COR-L47 (cell line): Measurements from ENCODE around the gene FOXN3.

Experiments
- DNase-seq: peaks from one replicate; lab custom pipeline; 2025; lab: John Stamatoyannopoulos, UW

FOXN3 gene

DNA sequence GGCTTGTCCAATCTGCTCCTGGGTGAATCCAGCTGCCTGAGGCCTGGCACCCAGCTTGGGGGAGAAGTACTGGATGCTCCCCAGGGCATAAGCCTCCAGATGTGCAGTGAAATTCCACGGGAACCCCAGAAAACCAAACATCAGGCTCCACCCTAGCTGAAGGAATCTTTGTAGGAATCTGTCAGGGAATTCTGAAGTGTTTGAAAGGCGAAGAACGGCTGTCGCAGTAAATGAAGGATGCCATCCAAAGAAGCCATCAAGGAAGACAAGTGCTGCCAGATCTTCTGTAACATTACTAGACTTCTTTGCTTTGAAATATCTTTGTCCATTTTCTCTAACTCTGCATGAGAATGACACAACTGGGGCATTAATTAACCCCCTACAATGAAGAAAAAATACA lies 219.4 kb downstream of the FOXN3 start:
- DNase-seq = no peak

DNA sequence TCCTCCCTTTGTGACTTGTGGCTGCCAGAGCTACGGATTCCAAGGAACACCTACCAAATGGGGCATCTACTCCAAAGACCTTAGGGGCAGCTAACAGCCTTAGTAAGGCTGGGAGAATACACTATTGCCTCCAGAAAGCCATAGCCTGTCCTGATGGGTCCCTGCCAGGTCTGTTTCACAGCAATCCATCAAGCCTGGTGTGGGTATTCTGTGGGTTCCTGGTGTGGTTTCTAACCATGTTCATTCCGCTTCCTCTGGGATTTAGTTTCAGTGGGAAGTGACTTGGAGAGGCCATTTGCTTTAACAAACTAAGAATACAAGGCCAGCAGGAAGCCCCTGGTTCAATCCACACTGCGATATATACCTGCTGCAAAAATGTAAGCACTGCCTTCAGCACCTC lies 220.5 kb downstream of the FOXN3 start:
- no peak for DNase-seq

DNA sequence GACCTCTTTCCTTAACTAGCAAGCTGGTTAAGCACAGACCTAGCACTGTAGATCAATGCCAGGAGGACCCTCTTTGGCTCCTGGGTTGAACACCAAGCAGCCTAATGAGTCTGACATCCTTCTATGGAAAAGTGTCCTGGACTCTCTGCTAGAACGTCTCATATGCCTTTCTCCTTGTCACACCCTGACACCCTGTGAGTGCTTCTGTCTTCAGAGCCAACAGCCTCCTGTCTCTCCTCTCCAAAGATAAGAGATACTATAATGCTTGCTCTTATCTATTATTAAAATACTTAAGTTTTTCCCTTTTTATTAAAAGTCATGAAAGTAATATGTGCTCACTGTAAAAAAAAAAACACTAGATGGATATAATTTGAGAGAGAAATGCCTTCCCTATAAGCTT lies 222.7 kb downstream of the FOXN3 start:
- DNase-seq = no peak

DNA sequence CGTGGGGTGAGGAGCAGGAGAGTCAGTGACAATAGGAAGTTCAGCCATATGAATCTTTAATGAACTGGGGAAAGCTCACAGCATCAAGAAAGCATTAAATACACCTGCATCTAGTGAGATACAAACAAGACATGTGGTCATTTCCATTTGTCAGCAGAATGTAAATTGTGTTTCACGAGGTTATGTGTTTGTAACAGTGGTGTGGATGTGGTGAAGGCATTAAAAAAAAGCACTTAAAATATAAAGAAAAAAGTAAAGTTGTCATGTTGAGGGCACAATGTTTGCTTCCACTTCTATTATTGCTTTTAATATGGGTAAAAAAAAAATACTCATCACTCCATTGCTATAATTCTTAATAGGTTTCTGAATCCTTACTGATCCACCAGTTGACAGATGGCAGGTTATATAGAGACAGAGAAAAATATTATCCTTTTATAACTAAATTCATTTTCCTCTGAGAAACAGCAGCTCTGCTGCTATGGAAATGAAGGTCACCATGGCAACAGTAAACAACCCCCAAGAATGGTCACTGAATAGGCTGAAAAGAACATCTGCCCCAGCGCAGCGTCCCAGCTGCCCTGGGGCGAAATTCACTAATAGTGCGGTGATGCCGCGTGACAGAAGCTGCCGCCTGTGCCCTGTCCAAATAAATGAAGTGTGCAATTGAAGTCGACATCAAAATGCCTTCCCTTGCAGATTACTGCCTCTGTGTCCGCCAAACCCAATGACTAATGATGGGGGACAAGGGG lies 226.1 kb downstream of the FOXN3 start:
- peak; percentile 94 for DNase-seq

DNA sequence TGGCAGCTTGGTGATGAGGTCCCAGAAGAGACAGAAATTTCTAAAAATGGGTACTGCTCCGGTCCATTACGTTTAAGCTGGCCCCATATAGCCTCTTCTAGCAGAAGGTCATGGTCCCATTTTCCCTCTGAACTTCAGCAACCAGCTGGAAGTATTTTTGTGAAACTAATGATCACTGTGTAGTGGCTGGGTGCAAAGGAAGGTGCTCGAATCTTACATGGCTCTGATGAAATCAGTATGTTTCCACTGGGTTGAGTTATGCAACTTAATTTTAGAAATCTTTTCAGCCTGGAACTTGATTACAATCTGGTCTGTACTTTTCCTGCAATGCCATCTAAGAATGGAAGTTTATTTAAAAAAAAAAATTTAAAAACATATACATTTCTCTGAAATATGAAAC lies 228.5 kb downstream of the FOXN3 start:
- DNase-seq = no peak

DNA sequence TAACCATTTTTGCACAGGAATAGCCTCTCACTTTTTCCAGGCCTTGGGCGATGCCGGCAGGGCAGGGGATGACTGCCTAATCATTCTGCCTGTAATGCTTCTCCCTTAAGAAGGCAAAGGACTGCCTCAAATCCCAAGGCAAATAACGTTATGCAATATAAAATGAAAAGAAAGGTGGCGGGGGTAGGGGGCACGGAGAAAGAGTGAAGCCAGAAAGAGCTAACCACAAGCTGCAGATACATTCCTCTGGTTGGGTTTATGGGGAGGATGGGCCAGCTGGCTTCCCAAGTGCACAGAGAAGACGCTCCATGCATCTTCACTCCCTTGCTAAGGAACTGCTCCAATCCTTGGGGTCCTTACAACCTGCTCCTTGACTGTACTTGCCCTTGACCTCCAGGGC lies 229.5 kb downstream of the FOXN3 start:
- no peak for DNase-seq

DNA sequence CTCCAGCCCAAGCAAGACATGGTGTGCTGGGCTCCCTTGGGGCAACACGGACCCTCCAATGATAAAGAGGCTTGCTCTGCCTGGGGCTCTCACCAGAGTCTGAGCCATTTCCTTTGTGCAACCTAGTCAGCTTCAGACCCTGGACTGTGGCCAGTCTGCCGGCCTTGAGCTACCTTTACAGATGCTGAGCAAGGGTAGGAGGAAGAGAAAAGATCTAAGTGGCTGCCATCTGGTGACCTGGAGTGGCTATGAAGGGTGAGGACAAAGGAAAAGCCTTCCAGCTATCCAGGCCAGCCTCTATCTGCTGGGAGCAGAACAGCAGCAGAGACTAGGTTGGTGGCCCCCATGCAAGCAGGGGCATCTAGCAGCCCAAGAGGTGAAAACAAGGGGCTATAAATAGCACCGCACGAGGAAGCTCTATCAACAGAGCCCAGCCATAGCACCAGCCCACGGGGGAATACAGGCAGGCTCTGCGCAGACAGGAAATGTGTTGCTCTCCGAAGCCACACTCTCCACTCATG lies 230.1 kb downstream of the FOXN3 start:
- no peak for DNase-seq

DNA sequence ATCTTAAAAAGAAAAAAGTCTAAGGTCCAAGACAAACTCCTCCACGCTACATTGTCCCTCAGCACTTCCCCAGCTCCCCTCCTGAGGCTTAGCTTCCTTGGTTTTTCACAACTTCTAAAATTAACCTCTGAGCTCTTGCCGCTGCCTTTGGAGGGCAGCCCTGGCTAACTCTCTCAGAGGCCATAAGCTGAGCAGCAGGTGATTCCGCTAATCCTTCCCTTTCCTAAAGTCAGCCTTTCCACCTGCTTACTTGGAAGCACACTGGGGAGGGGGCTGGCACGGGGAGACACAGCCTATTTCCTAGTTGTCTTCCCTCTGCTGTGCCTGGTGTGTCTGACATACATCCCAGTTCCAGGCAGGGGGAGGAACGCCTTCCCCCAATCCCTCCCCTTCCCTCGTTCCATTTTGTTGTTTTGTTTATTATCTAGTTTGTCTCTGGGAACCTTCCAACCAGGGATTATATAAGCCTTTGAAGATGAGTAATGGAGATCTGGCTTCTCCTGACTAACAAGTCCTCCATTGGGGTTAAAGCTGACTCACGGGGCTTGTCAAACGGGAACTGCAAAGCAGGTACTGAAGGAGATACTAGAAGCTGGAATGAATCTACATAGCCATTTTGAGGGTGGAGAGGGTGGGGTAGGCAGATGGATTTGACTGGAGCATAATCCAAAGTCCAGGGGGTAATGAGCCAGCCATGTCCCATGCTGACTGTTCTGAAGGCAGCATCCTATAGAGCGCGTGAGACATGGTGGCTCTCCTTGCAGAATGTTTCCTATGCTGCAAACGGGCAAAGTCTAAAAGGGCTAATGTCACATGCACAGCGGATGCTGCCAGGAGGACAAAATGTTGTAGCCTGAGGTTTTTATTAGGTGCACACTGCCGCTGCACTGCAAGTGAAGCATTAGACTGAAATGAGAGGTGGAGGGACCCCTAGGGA lies 230.8 kb downstream of the FOXN3 start:
- no peak for DNase-seq

DNA sequence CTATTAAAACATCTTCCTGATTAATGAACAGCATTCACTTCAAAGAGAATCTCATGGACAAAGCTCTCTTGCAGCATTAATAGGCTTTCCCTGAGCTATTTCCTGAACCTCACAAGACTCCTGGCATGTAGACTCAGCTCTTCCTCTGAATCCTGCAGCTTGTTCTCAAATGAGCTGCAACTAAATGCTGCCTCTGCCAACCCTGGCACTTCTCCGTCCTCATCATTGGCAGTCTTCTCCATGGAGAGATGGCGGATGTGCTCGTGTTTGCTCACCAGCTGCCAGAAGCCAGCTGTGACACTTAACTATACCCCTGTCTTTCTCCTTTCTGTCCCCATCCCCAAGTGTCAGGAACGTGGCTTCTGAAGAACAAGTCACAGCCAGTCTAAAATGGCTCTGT lies 232.1 kb downstream of the FOXN3 start:
- DNase-seq = no peak

DNA sequence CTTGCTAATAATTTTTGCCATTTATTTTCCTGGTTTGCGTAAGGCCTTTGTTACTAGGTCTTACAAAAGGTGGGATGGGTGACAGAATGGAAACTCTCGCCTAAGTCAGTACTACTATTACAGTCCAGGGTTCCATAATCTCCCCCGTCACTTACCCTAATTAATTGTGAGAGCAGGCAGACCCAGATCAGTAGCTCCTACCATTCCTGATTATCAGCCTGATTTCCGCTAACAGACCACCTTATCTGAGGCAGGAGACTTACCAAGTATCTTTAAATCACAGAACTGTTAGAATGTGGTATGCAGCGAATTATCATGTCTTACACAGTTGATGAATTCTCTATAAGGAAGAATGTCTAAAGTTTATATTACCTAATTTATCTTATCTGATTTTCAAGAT lies 234.7 kb downstream of the FOXN3 start:
- DNase-seq = no peak

DNA sequence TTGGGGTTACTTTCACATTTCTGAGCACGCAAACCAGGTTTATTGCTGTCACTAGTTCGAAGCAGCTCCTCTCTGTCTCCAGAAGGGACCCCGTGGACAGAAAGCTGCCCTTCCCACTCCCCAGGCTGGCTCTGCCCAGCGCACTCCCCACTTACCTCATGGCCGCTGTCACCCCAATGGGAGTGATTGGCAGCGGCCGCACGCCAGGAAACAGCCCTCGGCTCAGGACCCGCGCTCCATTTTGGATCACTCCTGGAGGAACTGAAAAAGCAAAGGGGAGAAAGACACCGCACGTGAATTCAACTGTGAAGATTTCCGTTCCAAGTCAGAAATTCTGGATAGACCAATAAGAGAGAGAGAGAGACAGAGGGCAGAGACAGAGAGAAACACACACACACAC lies 236.5 kb downstream of the FOXN3 start:
- DNase-seq = no peak

DNA sequence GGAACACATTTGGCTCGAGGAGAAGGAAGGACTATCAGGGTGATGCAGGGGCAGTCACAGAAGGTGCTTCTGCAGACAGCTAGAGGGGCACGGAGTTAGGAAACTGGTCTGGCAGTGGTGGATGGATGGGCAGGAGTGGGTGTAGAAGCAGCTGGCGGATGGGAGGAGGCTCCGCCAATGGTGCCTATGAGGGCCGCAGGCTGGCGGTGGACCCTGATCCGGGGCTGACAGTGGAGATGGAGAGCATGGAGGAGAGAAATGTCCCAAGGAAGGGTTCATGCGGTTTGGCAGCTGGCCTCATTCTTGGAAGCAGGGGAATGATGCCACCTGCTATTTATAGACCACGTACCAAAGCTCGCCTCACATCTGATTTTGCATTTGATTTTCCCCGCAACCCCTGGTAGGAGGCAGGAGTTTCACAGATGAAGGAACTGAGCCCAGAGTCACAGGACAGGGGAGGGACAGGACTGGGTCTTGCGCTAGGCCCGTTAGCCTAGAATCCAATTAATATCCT lies 237.1 kb downstream of the FOXN3 start:
- DNase-seq = no peak

DNA sequence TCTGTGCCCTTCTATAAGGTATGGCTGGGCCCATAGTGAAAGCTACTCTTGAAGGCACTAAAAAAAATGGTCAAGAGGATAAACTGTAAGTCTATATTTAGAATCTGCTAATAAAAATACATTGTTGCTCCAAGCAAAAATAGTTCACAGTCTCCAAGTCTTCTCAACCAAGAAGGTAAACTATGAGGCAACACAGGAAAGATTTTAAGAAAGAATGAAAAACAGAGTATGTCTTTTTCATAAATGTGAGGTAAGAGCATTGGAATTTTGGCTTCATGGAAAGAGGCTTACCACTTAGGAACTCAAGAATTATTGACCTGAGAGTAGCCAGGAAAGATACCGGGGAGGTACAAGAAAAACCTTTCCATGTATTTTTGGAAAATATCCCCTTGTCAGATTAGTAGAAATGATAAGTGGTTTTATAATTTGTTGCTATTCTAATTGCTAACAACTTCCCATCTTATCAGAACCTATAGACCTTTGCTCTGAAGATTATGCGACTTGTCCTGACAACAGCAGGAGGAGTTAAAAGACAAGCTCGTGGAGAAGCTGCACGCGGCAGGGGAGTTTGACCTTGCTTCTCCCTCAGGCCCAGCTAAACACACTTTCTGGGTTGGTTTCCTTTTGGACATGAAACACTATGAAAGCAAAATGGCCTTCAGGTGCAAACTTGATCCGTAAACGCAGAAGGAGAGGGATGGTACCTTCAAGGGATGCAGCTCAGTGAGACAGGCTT lies 238.1 kb downstream of the FOXN3 start:
- DNase-seq = no peak

DNA sequence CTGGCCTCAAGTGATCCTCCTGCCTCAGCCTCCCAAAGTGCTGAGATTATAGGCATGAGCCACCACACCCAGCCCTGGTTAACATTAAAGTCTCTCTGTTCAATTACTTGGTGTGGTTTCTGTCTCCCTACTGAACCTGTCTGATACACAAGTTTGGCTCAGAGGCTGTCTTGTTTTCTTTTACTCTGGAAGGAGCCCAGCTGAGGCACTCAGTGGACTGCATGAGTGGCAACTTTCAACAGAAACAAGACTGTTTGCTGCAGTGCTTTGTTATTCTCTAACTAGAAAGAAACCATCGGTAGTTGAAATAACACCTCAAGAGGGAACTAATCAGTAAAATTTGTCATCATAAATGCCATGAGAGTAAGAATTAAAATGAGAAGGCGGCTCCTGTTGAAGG lies 238.7 kb downstream of the FOXN3 start:
- no peak for DNase-seq

DNA sequence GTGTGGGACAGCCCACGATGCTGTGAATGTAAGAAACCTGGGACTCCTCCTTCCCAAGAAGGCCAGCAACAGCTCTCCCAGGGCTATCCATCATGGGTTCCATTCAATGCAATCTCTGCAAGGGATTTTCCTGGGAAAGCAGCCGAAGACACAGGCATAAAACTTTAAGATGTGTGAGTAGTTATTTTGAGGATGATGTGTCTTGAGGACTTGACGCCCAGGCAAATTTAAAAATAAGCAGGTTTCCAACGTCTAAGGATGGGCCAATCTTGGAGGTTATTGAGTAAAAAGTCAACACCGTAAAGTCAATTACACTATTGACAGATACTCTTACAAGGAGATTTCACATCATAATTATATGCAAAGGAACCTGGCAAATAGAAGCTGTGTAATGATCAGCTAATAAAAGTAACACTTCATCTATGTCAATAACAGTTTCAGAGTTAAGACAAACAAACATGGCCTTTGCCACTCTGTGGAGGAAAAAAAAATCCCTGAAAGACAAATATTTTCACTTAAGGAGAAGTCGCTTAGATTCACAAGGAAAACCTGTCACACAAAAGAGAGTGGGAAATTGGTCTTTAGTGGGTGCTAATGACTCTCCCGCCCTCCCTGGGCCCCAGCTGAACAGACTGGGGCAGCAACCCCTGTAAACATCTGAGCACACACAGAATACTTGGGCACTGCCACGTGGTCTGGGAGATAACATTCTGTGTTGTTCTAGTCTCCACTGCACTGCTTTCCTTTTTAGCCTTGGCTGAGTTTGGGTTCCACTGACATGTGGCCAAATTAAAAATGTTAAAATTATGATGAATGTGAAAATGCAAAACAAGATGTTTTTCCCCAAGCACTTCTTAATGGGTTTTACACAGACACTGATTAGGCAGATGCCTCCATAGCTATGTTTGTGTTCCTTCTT lies 240.9 kb downstream of the FOXN3 start:
- no peak for DNase-seq

DNA sequence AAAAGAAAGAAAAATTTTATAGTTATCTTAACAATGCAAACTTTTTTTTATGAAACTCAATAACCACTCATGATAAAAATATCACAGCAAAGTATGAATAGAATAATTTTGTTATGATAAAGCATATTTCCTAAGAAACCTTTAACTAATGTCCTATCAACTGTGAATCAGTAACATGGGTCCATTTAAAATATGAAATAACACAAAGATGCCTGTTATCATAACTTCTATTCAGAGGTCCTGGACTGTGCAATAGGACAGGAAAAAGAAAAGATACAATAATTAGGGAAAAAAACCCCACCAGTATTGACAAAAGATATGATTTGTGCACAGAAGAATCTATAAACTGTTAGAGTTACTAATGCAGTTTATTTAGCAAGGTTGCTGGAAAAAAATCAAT lies 245.4 kb downstream of the FOXN3 start:
- no peak for DNase-seq

DNA sequence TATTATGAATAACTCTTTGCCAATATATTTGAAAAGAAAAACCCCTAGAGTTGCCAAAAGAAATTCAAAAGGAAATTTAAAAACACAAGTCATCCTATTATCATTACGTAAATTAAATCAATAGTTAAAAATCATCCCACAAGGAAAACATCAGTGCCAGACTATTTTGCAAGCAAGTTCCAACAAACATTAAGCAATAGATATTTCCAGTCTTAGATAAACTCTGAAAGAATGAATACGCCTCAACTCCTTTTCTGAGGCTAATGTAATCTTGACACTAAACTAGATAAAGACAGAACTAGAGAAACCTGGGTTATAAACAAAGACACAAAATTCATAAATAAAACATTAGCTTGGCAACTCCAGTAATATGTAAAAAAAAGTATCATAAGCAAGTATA lies 245.9 kb downstream of the FOXN3 start:
- DNase-seq = no peak

DNA sequence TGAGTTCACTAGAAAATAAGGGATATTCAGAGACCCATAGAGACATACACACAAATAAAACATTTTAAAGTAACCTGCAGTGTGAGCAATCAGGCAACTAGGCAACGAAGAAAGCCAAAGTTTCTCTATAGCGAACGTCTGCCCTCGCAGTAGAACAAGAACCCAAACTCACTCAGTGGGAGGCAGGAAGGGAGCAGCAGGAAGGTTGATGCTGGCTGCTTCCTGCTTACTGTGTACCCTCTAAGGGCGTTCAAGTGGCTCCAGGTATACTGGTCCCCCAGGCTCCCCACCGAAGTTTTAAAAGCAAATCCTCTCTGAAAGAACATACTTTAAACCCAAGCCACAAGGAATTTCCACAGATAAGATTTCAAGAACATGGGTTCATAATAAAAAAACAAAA lies 249.3 kb downstream of the FOXN3 start:
- no peak for DNase-seq

DNA sequence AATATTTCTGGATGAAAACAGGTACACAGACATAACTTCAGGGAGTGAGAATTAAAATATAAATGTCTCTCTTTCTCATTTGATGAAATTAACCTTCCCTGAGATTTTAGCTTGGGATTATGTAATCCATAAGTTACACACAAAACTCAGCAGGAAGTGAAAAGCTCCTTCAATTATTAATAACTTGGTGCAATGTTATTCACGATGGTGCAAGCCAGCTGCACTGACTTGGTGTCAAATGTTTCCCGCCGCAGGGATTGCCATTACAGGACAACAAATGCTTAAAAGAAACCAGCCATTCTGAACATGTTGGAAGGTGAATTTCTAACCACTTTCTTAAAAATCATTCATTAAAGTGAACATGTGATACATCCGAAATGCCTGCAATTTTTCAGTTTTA lies 250.4 kb downstream of the FOXN3 start:
- DNase-seq = no peak

DNA sequence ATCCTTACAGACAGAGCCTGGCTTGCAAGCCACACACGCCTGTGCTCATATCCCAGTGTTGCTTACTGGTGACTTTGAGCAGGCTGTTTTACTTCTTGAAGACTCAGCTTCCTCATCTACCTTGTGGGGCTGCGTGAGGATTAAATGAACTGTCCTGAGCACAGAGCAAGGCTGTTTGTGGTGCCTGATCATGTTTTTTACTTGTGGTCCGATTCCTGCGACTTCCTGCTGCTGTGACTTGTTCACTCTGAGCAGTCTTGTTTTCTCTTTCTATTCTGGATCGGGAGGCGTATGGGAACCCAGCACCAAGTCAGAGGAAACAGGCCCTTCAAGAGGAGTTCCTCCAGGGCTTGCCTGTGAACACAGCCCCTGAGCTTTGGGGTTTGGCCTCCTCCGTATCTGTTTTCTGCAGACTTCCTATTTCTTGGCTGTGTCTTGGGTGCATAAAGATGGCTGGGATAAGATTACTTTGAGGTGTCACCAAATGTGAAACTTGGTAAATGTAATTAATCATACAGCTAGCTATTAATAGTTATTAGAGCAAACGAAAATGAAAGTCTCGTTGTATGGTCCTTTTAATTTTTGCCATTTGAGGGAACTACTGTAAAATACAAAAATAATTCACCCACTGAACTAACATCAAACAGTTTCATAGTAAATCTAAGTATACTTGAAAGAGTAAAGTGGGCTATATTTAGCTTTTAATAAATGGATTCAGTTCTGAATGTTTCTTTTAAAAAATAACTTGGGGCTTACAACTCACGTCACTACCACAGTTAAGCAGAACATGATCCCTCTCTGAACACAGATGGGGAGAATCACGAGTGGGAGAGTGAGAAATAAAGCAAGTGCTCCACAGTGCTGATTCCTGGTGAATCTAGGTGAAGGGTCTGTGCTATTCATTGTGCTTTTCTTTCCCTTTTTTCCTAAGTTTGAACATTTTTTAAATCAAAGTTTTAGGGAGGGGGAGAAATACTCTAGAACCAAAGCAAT lies 251.5 kb downstream of the FOXN3 start:
- DNase-seq = no peak
